Bronchial smooth muscle cell (primary cell): Measurements from ENCODE around the gene OR4N2. TPM values are rescaled to one million over a fixed set of nuclear protein-coding genes. Genes with fewer than 3 reads are reported as not detected.

Experiments used
- total RNA-seq: library from RNA; depleted of rRNA; stranded (reverse); fragments of >200 nt; gene quantifications from 2 replicates; pipeline ENCODE4 v1.2.1, GENCODE V29; 2014

Gene OR4N2, protein sequence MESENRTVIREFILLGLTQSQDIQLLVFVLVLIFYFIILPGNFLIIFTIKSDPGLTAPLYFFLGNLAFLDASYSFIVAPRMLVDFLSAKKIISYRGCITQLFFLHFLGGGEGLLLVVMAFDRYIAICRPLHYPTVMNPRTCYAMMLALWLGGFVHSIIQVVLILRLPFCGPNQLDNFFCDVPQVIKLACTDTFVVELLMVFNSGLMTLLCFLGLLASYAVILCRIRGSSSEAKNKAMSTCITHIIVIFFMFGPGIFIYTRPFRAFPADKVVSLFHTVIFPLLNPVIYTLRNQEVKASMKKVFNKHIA
- not detected in 2 replicates for total RNA-seq

DNA sequence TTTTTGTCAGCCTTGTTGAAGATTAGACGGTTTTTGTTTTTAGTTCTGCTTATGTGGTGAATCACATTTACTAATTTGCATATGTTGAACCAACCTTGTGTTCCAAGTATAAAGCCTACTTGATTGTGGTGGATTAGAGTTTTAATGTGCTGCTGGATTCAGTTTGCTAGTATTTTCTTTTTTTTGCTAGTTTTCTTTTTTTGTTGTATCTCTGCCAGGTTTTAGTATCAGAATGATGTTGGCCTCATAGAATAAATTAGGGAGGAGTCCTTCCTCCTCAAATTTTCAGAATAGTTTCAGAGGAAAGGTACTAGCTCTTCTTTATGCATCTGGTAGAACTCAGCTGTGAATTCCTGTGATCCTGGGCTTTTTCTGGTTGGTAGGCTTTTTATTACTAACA lies at the start of gene OR4N2:
Gene OR4N2, plus strand, starts transcription at position 301 of the 400 bp plus-strand sequence. CDS start 23,679 bp downstream, outside the sequence.

DNA sequence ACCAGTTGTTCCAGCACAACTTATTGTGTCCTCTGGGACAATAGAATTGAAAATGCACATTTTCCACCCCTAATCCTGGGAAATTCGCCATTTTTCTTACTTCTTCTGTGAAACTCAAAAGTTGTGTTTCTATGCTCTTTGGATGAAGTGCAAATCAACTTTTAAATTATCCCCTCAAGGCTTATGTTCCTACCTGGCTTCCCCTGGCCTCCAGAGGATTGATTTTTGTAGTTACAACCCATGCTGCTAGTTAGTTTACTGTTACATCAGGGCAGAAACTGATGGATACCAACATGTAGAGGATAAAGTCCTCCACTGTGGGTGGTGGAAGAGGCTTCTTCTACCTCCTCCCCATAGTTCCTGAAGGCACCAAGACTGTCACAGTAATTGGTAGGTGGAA lies 30.4 kb upstream of the OR4N2 start, which contains the start of gene OR4M1:
Gene OR4M1, plus strand, starts transcription at position 301 of the 400 bp plus-strand sequence. CDS start 6,819 bp downstream, outside the sequence.

DNA sequence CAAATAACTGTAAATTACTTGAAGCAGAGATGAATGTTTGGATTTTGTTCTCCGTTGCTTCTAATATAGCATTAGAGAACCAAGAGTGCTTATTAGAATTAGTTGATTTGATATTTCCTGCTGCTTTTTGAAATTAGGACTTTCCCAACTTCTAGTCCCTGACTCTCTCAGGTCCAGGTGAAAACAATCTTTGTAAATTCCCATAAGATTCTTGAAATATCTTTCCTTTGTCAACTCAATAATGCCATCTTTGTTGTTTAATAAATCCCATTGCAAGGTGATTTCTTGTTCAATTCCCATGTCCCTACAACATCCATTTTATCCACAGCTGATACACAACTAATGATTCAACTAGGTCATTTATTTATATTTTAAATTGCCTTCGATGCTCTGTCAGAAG lies 71.3 kb downstream of the OR4N2 start, which contains the start of gene OR4K2:
Gene OR4K2, plus strand, starts transcription at position 301 of the 400 bp plus-strand sequence. CDS start 1,126 bp downstream, outside the sequence.

Other genes with a start within 250 kb of the OR4N2 start
- not detected in 2 replicates for gene OR11H2, start 89.9 kb upstream of the OR4N2 start, total RNA-seq
- not detected in 2 replicates for gene OR4Q3, start 60.2 kb upstream of the OR4N2 start, total RNA-seq
- not detected in 2 replicates for gene OR4M1, start 30.3 kb upstream of the OR4N2 start, total RNA-seq
- not detected in 2 replicates for gene OR4K2, start 71.4 kb downstream of the OR4N2 start, total RNA-seq
- gene OR4K5, start 116.8 kb downstream of the OR4N2 start, total RNA-seq: not detected in 2 replicates
- not detected in 2 replicates for gene OR4K1, start 127.1 kb downstream of the OR4N2 start, total RNA-seq
- gene OR4K15, start 171.8 kb downstream of the OR4N2 start, total RNA-seq: not detected in 2 replicates
- not detected in 2 replicates for gene OR4Q2, start 198.4 kb downstream of the OR4N2 start, total RNA-seq
- gene OR4K14, start 215.5 kb downstream of the OR4N2 start, total RNA-seq: not detected in 2 replicates
- under 0.01 TPM in 1 of 2 replicates, not detected in the other for gene OR4K13, start 232.3 kb downstream of the OR4N2 start, total RNA-seq